Peyer's patch (tissue), 4 donors: ENCODE measurements around the gene BMPER. TPM values are rescaled to one million over a fixed set of nuclear protein-coding genes. Genes with fewer than 3 reads are reported as not detected.

ENCODE experiments used
- DNase-seq, 3 donors: peaks; one replicate each; pipeline ENCODE4 v3.0.0-alpha.2; 2017 to 2019
- H3K27ac ChIP-seq, 4 donors: fragments of 200-600 bp; sonication (generic); one replicate each; pipeline ENCODE4 v1.5.1; 2016 to 2019
- H3K27me3 ChIP-seq, 2 donors: fragments of 200-600 bp; sonication (generic); one replicate each; pipeline ENCODE4 v1.5.1; 2019
- H3K36me3 ChIP-seq, 3 donors: fragments of 200-600 bp; sonication (generic); one replicate each; pipeline ENCODE4 v1.5.1; 2016 to 2019
- H3K4me1 ChIP-seq, 4 donors: fragments of 200-600 bp; sonication (generic); one replicate each; pipeline ENCODE4 v1.5.1; 2016 to 2019
- H3K4me3 ChIP-seq, 4 donors: fragments of 200-600 bp; sonication (generic); 1 replicate in 3 of 4; 2 replicates in 1 of 4; pipeline ENCODE4 v1.5.1; 2016 to 2019; ENCODE audit warnings: mild to moderate bottlenecking in 1 of 4
- H3K9me3 ChIP-seq, 4 donors: fragments of 200-600 bp; sonication (generic); one replicate each; pipeline ENCODE4 v1.5.1; 2016 to 2019; ENCODE audit warnings: mild to moderate bottlenecking in 1 of 4
- POLR2A ChIP-seq, 2 donors: fragments of 450-650 bp; IDR thresholded peaks; one replicate each; pipeline ENCODE4 v1.5.1; 2017; ENCODE audit warnings: antibody characterized with exemption in 2 of 2, mild to moderate bottlenecking in 2 of 2, moderate library complexity in 2 of 2
- total RNA-seq, 4 donors: library from RNA; depleted of rRNA; stranded (reverse); fragments of >200 nt; gene quantifications; one replicate each; pipeline ENCODE4 v1.1.0, GENCODE V29; 2016
- TF ChIP-seq, protein P1 (sequence below), 6 experiments: fragments of 450-650 bp in 4 of 6; fragments of 200-600 bp in 2 of 6; sonication (generic) in 1 of 6; IDR thresholded peaks; one replicate each; pipeline ENCODE4 v1.5.1; 2017 to 2019; ENCODE audit warnings: antibody characterized with exemption in 6 of 6, mild to moderate bottlenecking in 3 of 6, moderate library complexity in 1 of 6

The BMPER gene
- total RNA-seq, 4 donors from 2014 or later = 4.0 to 50.3 (median 17.6) TPM

DNA sequence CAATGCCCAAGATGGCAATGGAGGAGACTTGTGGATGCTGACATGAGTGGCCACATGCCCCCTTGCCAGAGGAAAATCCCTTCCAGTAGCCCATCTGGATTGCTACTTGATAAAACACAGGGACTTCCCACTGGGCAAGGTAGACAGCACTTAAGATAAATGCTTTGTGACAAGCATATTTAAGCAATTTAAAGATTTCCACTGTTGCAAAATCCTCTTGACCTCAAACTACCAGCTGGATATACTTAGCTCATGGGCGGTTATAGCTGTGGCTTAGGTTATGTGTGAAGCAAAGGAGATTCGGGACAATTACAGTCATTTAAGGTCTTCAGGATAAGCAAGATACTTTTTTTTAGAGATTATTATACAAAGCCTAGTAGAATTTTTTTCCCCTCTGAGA, 238.1 kb downstream of the BMPER start:
- no peak for DNase-seq
- no peaks in the 10 kb centered on the region for H3K27me3 ChIP-seq
- TF ChIP-seq, protein P1, sequence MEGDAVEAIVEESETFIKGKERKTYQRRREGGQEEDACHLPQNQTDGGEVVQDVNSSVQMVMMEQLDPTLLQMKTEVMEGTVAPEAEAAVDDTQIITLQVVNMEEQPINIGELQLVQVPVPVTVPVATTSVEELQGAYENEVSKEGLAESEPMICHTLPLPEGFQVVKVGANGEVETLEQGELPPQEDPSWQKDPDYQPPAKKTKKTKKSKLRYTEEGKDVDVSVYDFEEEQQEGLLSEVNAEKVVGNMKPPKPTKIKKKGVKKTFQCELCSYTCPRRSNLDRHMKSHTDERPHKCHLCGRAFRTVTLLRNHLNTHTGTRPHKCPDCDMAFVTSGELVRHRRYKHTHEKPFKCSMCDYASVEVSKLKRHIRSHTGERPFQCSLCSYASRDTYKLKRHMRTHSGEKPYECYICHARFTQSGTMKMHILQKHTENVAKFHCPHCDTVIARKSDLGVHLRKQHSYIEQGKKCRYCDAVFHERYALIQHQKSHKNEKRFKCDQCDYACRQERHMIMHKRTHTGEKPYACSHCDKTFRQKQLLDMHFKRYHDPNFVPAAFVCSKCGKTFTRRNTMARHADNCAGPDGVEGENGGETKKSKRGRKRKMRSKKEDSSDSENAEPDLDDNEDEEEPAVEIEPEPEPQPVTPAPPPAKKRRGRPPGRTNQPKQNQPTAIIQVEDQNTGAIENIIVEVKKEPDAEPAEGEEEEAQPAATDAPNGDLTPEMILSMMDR (IDR thresholded peaks at IDR 0.05) = no peak
- TF ChIP-seq POLR2A (IDR thresholded peaks at IDR 0.05) = no peak
- H3K27ac ChIP-seq = no peak overlapping the region
- no peaks in the 10 kb centered on the region for H3K9me3 ChIP-seq
- no peaks in the 10 kb centered on the region for H3K4me1 ChIP-seq
- H3K4me3 ChIP-seq = no peak overlapping the region
- no peaks in the 10 kb centered on the region for H3K36me3 ChIP-seq

GRCh38 chr7:34145603-34146002, 240.3 kb downstream of the BMPER start:
- H3K4me3 ChIP-seq = no peak overlapping the region
- H3K4me1 ChIP-seq = no peaks in the 10 kb centered on the region
- H3K9me3 ChIP-seq = no peaks in the 10 kb centered on the region
- no peaks in the 10 kb centered on the region for H3K27me3 ChIP-seq
- TF ChIP-seq POLR2A (IDR thresholded peaks at IDR 0.05) = no peak
- TF ChIP-seq, protein P1 (IDR thresholded peaks at IDR 0.05) = no peak
- no peak for DNase-seq
- H3K27ac ChIP-seq = no peak overlapping the region
- H3K36me3 ChIP-seq = no peaks in the 10 kb centered on the region

- no peak for DNase-seq
- Histone ChIP-seq H3K9me3 (no peaks in the 10 kb centered on the region), H3K4me3 (no peak overlapping the region), H3K27me3 (no peaks in the 10 kb centered on the region), H3K4me1 (no peaks in the 10 kb centered on the region), H3K36me3 (no peaks in the 10 kb centered on the region), H3K27ac (no peak overlapping the region)
- TF ChIP-seq, protein P1 (IDR thresholded peaks at IDR 0.05) = no peak
- TF ChIP-seq POLR2A (IDR thresholded peaks at IDR 0.05) = no peak
Observed at GRCh38 chr7:34153656-34154270, 248.4 kb downstream of the BMPER start.

DNA sequence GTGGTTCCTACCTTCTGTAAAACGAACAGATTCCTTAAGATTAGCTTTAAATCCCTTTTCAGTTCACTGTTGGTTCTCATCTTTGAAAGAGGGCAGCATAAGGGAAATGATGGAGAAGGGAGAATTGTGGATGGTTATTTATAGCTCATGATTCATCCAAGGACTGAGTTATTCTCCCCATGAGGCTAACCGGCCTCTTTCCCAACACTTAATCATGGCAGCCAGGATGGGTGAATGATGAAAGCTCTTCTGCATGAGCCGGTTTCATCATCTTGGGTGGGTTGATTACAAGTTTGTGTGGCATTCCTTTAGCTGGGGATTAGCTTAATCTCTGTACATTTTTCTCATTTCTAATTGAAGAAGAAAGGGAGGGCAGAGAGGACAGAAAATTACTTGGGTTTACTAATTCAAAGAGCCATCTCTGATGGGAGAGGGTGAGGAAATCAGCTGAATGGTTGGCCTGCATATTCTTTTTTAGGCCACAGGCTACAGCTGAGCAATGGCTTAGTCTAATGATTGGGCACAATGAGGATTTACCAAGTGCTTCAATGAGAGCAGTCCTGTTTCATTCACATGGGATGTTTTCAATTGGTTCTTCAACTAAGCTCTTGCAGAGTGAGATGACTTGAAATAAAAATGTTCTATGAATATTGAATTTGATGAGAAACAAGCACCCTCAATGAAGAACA, 250.0 kb downstream of the BMPER start:
- Histone ChIP-seq H3K4me3 (no peak overlapping the region), H3K4me1 (no peaks in the 10 kb centered on the region), H3K9me3 (no peaks in the 10 kb centered on the region), H3K27ac (no peak overlapping the region), H3K36me3 (no peaks in the 10 kb centered on the region), H3K27me3 (no peaks in the 10 kb centered on the region)
- no peak for TF ChIP-seq POLR2A (IDR thresholded peaks at IDR 0.05)
- TF ChIP-seq, protein P1 (IDR thresholded peaks at IDR 0.05) = no peak
- DNase-seq = no peak

DNA sequence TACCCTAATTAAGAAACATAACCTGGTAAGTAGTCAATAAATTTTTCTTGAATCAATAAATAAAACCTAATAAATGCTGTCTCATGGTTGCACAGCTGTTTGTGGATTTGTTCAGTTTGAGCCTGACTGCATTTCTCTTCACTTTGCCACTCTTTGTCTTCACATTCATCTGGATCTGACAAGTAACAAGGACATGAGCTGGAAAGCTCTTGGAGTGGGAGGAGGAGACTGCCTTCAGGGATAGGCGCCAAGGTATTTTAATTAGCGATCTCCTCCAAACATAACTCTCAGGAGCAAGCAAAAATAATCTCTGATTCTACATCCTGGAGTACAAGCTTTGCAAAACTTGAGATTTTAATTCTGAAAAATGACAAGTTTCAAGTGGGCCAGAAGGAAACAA, 251.0 kb downstream of the BMPER start:
- Histone ChIP-seq H3K4me3 (no peak overlapping the region), H3K27ac (no peak overlapping the region), H3K4me1 (no peaks in the 10 kb centered on the region), H3K27me3 (no peaks in the 10 kb centered on the region), H3K9me3 (no peaks in the 10 kb centered on the region), H3K36me3 (no peaks in the 10 kb centered on the region)
- no peak for DNase-seq
- TF ChIP-seq, protein P1 (IDR thresholded peaks at IDR 0.05) = no peak
- no peak for TF ChIP-seq POLR2A (IDR thresholded peaks at IDR 0.05)
